Omental fat pad (tissue), 4 donors: ENCODE data around the gene TMEM158. TPM values are rescaled to one million over a fixed set of nuclear protein-coding genes. Genes with fewer than 3 reads are reported as not detected.

Experiments used
- ATAC-seq: fragments of 150-250 bp; one replicate; pipeline ENCODE4 v1.9.1; 2016; ENCODE audit warnings: mild to moderate bottlenecking, moderate library complexity; ENCODE audit not compliant: low FRiP score
- DNase-seq: peaks from one replicate; pipeline ENCODE4 v3.0.0-alpha.2; 2019; ENCODE audit warnings: low spot score
- total RNA-seq, 4 donors: library from RNA; depleted of rRNA; stranded (reverse); fragments of >200 nt; gene quantifications; one replicate each; pipeline ENCODE4 v1.1.0, GENCODE V29; 2016
- TF ChIP-seq, protein P1 (sequence below), 3 donors: fragments of 450-650 bp; IDR thresholded peaks; one replicate each; pipeline ENCODE4 v1.5.1; 2016 to 2017; ENCODE audit warnings: antibody characterized with exemption in 3 of 3, mild to moderate bottlenecking in 3 of 3, moderate library complexity in 2 of 3

TMEM158 gene
- total RNA-seq, 4 donors from 2014 or later, result 0.44 to 15.0 (median 3.9) TPM; not detected in 1

DNA sequence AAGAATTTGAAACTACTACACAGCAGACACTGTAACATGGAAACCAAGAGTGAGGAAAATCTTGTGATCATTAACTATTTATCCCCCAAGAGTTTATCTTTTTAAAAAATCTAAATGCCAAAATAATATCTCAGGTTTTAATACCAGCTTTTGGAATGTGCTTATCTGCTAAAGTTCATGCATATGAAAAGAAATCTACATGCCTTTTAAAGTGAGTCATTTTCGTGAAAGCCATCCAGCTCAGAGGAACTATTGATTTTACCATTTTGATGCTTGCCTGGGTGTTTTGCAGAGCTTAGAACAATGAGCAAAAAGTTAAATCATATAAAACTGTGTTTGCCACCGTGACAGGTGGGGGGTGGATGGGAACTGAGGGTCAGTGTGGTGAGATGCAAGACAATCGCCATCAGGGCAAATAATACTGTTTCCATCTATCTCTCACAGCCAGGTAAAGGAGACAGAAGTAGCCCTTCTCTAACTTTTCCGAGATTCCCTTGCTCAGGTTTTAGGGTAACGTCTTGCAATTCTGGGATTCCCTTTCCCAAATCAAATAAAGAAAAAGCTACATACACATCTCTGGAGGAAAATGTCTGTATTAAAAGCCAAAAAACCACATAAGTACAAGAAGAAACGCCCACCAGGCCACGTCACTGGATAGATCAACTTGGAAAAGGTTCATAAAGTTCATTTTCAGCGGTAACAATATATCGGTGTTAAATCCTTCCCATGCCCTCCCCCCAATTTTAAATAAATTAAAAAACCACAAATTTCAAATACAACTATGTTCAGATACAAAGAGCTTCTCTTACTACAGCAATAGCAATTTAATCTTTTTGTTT, 2.0 kb downstream of the TMEM158 start:
- no peak for DNase-seq
- TF ChIP-seq, protein P1, sequence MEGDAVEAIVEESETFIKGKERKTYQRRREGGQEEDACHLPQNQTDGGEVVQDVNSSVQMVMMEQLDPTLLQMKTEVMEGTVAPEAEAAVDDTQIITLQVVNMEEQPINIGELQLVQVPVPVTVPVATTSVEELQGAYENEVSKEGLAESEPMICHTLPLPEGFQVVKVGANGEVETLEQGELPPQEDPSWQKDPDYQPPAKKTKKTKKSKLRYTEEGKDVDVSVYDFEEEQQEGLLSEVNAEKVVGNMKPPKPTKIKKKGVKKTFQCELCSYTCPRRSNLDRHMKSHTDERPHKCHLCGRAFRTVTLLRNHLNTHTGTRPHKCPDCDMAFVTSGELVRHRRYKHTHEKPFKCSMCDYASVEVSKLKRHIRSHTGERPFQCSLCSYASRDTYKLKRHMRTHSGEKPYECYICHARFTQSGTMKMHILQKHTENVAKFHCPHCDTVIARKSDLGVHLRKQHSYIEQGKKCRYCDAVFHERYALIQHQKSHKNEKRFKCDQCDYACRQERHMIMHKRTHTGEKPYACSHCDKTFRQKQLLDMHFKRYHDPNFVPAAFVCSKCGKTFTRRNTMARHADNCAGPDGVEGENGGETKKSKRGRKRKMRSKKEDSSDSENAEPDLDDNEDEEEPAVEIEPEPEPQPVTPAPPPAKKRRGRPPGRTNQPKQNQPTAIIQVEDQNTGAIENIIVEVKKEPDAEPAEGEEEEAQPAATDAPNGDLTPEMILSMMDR (IDR thresholded peaks at IDR 0.05), result no peak
- ATAC-seq, result no peak

DNA sequence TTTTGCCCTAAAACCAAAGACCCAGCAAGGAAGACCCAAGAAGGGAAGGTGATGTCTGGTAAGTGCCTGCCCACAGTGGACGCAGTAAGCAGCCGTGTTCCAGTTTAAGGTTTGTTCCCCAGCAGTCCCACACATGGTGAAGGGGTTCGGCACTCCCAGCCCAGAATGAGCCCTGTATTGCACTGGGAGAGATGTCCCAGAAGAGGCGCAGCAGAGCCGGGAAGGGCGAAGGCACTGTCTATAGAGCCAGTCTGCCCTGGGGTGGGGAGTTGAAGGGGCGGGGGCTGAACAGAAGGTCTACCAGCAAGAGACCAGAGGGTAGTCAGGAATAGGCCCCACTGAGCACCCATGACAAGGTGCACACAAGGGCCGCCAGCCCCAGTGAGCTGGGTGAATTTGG, 6.4 kb downstream of the TMEM158 start:
- ATAC-seq, result no peak
- TF ChIP-seq, protein P1 (IDR thresholded peaks at IDR 0.05), result no peak
- DNase-seq, result no peak

DNA sequence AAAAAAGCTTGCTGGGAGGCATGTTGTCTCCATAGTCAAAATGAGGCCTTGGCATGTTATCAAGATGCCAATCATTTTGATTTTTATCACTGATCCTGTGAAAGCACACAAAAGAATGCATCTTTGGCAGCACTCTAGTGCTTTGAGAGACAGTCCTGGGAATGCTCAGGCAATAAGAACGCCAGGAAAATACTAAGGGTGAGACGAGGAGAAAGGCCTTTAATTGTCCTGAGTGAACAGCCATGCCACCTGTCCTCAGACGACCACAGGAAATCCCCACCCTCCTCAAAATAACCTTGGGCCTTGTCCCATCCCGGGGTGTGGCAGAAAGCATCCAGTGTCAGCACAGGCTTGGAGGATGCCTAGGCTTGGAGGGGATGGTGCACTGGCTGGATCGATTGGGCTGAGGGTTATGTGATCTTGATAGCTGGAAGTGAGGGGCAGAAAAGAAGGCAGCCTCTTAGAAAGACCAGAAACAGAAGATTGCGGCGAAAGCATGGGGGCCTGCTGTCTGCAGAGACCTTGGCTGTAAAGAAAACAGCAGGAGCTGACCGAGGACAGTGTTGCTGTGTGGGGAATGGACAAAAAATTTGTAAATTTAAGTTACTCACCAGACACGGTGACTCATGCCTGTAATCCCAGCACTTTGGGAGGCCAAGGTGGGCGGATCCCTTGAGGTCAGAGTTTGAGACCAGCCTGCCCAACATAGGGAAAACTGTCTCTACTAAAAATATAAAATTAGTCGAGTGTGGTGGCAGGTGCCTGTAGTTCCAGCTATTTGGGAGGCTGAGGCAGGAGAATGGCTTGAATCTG, 7.3 kb downstream of the TMEM158 start:
- ATAC-seq (peak; percentile 60), DNase-seq (no peak)
- TF ChIP-seq, protein P1 (IDR thresholded peaks at IDR 0.05), result no peak

DNA sequence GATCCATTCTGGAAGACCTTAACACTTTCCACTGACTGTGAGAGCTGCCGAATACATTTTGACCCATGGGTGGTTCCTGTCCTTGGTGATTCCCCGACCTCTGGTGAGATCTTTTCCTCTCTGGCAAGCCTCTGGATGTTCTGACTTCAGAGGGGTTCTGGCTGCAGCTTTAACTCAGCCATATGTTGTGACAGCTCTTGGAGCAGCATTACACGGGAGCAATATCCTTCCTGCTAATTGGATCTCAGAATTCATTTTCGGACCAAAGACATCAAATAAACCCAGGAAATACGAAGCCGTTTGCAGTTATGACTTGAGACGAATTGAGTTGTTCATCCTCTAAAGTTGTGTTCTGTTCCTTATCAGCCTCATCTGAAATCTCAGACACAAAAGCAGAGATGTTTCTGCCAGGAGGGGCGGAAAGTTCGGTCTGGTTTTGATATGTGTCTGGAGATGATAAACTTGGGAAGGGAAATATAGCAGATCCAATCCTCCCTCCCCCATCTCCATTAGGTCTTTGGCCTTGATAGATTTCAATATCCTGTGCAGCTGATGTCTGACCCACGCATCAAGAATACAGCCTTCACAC, 10.0 kb downstream of the TMEM158 start:
- ATAC-seq (no peak), DNase-seq (no peak)
- TF ChIP-seq, protein P1 (IDR thresholded peaks at IDR 0.05), result no peak

DNA sequence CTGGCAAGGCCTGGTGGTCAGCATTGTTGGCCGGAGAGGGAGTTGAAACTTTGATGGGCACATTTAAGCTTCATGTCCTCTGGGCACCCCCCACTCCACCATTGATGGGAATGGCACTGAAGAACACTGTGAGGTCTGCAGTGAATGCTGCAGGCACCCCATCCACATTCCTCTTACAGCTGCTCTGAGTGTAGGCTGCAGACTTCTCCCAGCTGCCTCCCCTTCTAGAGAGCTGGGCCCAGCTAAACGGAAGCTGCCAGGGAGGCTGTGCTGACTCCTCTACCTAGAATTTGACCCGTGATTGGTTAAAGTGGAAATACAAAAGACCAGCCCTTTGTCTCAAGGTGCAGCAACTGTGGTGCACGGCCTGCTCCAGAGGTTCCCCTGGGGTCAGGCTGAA, 10.6 kb downstream of the TMEM158 start:
- ATAC-seq, result no peak

DNA sequence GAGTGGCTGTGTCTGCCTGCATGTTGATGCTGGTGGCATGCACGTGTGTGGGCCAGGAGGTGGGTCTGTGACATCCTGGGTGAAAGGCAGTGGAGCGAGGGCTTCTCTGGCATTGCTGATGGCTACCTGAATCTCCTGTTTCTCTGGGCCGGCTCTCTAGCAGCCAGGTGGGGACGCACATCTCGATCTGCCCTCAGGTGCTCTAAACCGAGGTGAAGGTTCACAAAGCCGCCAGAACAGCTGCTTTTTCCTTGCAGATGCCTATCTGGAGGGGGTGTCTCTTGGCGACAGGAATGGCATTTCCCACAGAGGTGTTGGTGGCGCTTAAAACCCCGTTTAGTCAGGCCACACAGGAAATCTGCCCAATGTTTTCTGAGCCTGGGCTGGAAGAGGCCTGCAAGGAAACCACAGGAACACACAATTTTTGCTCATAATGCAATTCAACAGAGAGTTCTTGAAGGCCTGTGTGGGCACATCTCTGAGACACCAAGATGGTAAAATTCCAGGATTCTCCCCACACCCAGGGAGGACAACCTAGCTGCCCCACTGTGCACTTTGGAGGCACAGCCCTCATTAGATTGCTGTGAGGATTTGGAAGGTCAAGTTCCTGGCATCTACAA, 11.9 kb downstream of the TMEM158 start:
- TF ChIP-seq, protein P1 (IDR thresholded peaks at IDR 0.05), result no peak
- DNase-seq (no peak), ATAC-seq (no peak)

More for the DNA sequence above, 10.6 kb downstream of the TMEM158 start:
- no peak for DNase-seq
- TF ChIP-seq, protein P1 (IDR thresholded peaks at IDR 0.05), result no peak
